HL-60/S4 treated with retinoic acid at 250 ng/mL for 4 days and 3 days (cell line): ENCODE results near the gene ZNF580.

Experiments
- in situ Hi-C: fragments of 300-500 bp; cut with MboI; formaldehyde crosslinking; loops from 2 replicates; pipeline ENCODE4 v1.7.0; 2022; ENCODE audit warnings: low sequenced_read_pairs

The ZNF580 gene

GRCh38 chr19:55674841-55675660 lies 34.2 kb downstream of the ZNF580 start, which contains the start of gene EPN1:
Gene EPN1 (plus strand): TSS chr19:55675226. CDS start chr19:55678628, 3,402 bp downstream.
- in situ Hi-C loops, result no loop called here

GRCh38 chr19:55675661-55676354 lies 35.0 kb downstream of the ZNF580 start:
- in situ Hi-C loops, result no loop called here

GRCh38 chr19:55676383-55676782 lies 35.6 kb downstream of the ZNF580 start:
- in situ Hi-C loops, result no loop called here

GRCh38 chr19:55676889-55677505 lies 36.2 kb downstream of the ZNF580 start:
- in situ Hi-C loops, result no loop called here

- in situ Hi-C loops, result no loop called here
Measured at GRCh38 chr19:55677572-55678028, 36.8 kb downstream of the ZNF580 start.

- in situ Hi-C loops, result no loop called here
Measured at GRCh38 chr19:55678121-55678671, 37.4 kb downstream of the ZNF580 start.

- in situ Hi-C loops, result no loop called here
Measured at GRCh38 chr19:55679343-55680257, 38.8 kb downstream of the ZNF580 start.

GRCh38 chr19:55680339-55681130 lies 39.7 kb downstream of the ZNF580 start:
- in situ Hi-C loops, result no loop called here

GRCh38 chr19:55681131-55682092 lies 40.6 kb downstream of the ZNF580 start:
- in situ Hi-C loops, result no loop called here

- in situ Hi-C loops, result no loop called here
Measured at GRCh38 chr19:55683449-55684261, 42.9 kb downstream of the ZNF580 start.

- in situ Hi-C loops, result no loop called here
Measured at GRCh38 chr19:55684946-55685681, 44.3 kb downstream of the ZNF580 start.

- in situ Hi-C loops, result no loop called here
Measured at GRCh38 chr19:55685776-55686175, 45.0 kb downstream of the ZNF580 start.

- in situ Hi-C loops, result no loop called here
Measured at GRCh38 chr19:55686311-55687050, 45.7 kb downstream of the ZNF580 start.

- in situ Hi-C loops, result no loop called here
Measured at GRCh38 chr19:55687281-55688201, 46.7 kb downstream of the ZNF580 start.
